Astrocyte of the spinal cord (primary cell): ENCODE data around the gene HPCAL1.

Source experiments
- DNase-seq: peaks from one replicate; pipeline ENCODE4 v3.0.0; 2011; ENCODE audit warnings: low read depth, low spot score
- H3K4me3 ChIP-seq: 2 replicates; pipeline ENCODE4 v1.5.1; 2011; ENCODE audit warnings: low read depth, mild to moderate bottlenecking, low read length, moderate library complexity
- in situ Hi-C: cut with HindIII; loops from 2 replicates; pipeline ENCODE4 v1.10.0; 2017; ENCODE audit warnings: low sequenced_read_pairs
- TF ChIP-seq, protein P1 (sequence below): IDR thresholded peaks from 2 replicates; pipeline ENCODE4 v1.5.1; 2012; ENCODE audit warnings: low read depth, mild to moderate bottlenecking, low read length, inconsistent platforms

Gene HPCAL1

GRCh38 chr2:10469955-10470608 lies 167.4 kb downstream of the HPCAL1 start:
- in situ Hi-C loops, result no loop called here
- H3K4me3 ChIP-seq, result no peak overlapping the region
- no peak for DNase-seq
- TF ChIP-seq, protein P1, sequence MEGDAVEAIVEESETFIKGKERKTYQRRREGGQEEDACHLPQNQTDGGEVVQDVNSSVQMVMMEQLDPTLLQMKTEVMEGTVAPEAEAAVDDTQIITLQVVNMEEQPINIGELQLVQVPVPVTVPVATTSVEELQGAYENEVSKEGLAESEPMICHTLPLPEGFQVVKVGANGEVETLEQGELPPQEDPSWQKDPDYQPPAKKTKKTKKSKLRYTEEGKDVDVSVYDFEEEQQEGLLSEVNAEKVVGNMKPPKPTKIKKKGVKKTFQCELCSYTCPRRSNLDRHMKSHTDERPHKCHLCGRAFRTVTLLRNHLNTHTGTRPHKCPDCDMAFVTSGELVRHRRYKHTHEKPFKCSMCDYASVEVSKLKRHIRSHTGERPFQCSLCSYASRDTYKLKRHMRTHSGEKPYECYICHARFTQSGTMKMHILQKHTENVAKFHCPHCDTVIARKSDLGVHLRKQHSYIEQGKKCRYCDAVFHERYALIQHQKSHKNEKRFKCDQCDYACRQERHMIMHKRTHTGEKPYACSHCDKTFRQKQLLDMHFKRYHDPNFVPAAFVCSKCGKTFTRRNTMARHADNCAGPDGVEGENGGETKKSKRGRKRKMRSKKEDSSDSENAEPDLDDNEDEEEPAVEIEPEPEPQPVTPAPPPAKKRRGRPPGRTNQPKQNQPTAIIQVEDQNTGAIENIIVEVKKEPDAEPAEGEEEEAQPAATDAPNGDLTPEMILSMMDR, result no peak

- in situ Hi-C loops, result no loop called here
- no peak overlapping the region for H3K4me3 ChIP-seq
- no peak for DNase-seq
- TF ChIP-seq, protein P1, result no peak
These were observed 168.4 kb downstream of the HPCAL1 start for GRCh38 chr2:10471046-10471571.

- DNase-seq, result no peak
- in situ Hi-C loops, result no loop called here
- H3K4me3 ChIP-seq, result no peak overlapping the region
- TF ChIP-seq, protein P1, result no peak
These were observed 169.3 kb downstream of the HPCAL1 start for GRCh38 chr2:10471955-10472354.

- in situ Hi-C loops, result no loop called here
- DNase-seq, result no peak
- H3K4me3 ChIP-seq, result no peak overlapping the region
- TF ChIP-seq, protein P1, result no peak
These were observed 170.5 kb downstream of the HPCAL1 start for GRCh38 chr2:10473121-10473756.

DNA sequence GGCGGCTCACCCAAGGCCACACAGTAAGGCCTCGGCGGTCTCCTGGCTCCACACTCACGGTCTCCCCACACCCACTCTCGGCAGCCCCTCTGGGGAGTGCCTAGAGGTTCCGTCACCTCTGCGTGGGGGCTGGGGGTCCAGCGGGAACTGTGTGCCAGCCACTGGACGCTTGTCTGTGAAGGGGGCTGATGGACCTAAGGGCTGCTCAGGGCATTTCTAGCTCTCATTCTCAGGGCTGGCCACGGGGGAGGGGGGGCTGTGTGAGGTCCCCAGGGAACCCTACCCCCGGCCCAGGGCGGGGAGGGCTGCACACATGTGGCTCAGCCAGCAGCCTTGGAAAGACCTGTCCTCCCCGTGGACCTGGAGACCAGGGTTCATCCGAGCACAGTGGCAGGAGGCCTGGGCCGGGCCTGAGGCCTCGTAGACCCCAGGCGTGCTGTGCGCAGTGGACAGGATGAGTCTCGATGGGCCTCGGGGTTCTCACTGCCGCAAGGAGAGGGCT lies 172.6 kb downstream of the HPCAL1 start:
- no peak overlapping the region for H3K4me3 ChIP-seq
- no peak for DNase-seq
- in situ Hi-C loops, result no loop called here
- TF ChIP-seq, protein P1, result no peak

- no peak overlapping the region for H3K4me3 ChIP-seq
- in situ Hi-C loops, result no loop called here
- TF ChIP-seq, protein P1, result no peak
- no peak for DNase-seq
These were observed 173.3 kb downstream of the HPCAL1 start for GRCh38 chr2:10475811-10476660.
